Gastroesophageal sphincter (tissue), 3 donors: ENCODE measurements around the gene KCNC4.

Source experiments
- POLR2A ChIP-seq, 2 donors: fragments of 450-650 bp; IDR thresholded peaks; one replicate each; pipeline ENCODE4 v1.6.1; 2017; ENCODE audit warnings: antibody characterized with exemption in 2 of 2, mild to moderate bottlenecking in 2 of 2, moderate library complexity in 1 of 2
- POLR2AphosphoS5 ChIP-seq: sonication (generic); formaldehyde crosslinking; IDR thresholded peaks from one replicate; pipeline ENCODE4 v1.6.1; 2017; ENCODE audit warnings: antibody characterized with exemption
- TF ChIP-seq, protein P1 (sequence below), 4 experiments: fragments of 200-600 bp in 2 of 4; fragments of 450-650 bp in 2 of 4; sonication (generic) in 1 of 4; IDR thresholded peaks; one replicate each; pipeline ENCODE4 v1.5.1; 2017 to 2019; ENCODE audit warnings: antibody characterized with exemption in 4 of 4, mild to moderate bottlenecking in 2 of 4, moderate library complexity in 2 of 4

DNA sequence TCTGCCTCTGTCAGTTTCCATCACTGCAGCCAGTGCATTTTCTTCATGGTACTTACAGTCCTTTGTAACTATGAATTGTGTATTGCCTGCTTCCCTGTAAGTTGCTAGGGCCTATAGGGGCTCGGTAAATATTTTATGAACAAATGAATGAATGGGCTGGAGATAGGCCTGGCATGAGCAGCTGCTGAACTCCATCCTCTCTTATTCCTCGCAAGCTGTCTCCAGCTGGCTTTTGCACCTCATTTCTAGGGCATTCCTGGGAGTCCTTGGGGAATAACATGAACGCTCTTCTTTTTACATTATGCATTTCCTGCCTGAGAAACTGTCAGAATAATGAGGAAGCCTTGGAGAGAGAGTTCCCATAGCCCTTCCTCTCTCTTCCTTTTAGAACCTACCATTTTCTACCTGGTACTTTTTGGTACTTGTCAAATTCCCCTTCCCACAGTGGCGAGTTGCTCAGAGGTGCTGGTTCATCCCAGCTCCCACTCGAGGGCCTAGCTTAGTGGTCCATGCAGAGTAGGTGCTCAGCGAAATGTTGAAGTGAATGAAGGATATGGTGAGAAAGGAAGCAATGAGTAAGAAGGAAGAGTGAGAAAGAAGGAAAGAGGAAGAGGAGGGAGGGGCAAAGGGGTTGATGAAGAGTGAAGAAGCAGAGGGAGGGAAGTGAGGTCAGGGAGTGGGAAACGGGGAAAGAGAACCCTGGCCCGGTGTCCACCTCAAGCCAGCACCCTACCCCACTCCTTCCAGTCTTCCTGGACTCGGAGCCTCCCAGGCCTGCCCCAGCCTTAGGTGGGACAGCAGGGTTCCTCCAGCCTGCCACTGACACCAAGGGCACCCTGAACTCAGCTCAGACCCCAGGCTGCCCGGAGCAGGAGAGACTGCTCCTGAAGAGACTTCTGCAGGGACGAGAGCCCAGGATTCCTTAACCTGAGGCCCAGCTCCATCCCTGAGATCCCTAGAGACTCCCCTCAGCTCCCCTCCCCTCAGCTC is 29.6 kb downstream of the KCNC4 start:
- TF ChIP-seq POLR2A (IDR thresholded peaks at IDR 0.05) (no peak), POLR2AphosphoS5 (no peak)
- TF ChIP-seq, protein P1, sequence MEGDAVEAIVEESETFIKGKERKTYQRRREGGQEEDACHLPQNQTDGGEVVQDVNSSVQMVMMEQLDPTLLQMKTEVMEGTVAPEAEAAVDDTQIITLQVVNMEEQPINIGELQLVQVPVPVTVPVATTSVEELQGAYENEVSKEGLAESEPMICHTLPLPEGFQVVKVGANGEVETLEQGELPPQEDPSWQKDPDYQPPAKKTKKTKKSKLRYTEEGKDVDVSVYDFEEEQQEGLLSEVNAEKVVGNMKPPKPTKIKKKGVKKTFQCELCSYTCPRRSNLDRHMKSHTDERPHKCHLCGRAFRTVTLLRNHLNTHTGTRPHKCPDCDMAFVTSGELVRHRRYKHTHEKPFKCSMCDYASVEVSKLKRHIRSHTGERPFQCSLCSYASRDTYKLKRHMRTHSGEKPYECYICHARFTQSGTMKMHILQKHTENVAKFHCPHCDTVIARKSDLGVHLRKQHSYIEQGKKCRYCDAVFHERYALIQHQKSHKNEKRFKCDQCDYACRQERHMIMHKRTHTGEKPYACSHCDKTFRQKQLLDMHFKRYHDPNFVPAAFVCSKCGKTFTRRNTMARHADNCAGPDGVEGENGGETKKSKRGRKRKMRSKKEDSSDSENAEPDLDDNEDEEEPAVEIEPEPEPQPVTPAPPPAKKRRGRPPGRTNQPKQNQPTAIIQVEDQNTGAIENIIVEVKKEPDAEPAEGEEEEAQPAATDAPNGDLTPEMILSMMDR (IDR thresholded peaks at IDR 0.05) = no peak
